ENCODE results near the gene ARHGAP22. TPM values are rescaled to one million over a fixed set of nuclear protein-coding genes. Genes with fewer than 3 reads are reported as not detected.

ARHGAP22 gene
- total and polyA plus RNA-seq, 2 of the 4 experiments (the other 2 are of a cell fraction), result 28.3 to 30.2 TPM

DNA sequence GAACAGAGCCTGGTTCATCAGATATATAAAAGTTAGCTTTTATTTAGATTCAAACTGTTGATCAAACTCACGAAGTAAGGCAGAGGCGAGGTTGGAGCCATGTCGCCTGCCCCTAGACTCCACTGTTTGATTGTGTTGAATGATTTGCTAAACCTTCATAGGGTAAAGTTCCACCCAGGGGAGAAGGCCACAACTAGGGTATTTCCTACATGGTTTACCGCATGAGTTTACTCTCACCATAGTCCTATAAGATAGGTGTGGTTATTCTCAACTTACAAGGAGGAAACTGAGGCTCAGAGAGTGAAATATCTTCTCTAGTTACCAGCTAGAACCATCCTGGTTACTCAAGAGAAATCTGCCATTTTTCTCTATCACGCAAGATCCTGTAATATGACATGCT, 31.8 kb downstream of the ARHGAP22 start:
- no peaks in the 10 kb centered on the region; the same call in 1 of the 2 replicates for H4K20me1 ChIP-seq (ENCODE audit: insufficient read depth, low read length)
- H2BK20ac ChIP-seq (ENCODE audit: low read depth, low read length), result no peak overlapping the region
- in situ Hi-C loops (cut with MboI; ENCODE audit: low sequenced_read_pairs) (loop anchor here (25.0 kb wide), 1 partner anchor 939 kb away; no protein-coding TSS in a partner anchor), dilution Hi-C loops (cut with HindIII; ENCODE audit: low sequenced_read_pairs, unreplicated experiment) (no loop called here), intact Hi-C loops (cut with micrococcal nuclease) (no loop called here)
- H2BK5ac ChIP-seq (ENCODE audit: low read depth, low read length, poor library complexity, severe bottlenecking), result peak overlapping the region; percentile 50
- no peak overlapping the region for H4K5ac ChIP-seq (ENCODE audit: low read depth, low read length)
- peaks cover 11% of the 10 kb centered on the region for H3K9me1 ChIP-seq (ENCODE audit: insufficient read depth, low read length)
- DNase-seq (no peak), ATAC-seq (ENCODE audit: low read depth) (no peak)
- no peak overlapping the region for H3K14ac ChIP-seq (replicated peaks; ENCODE audit: low read depth, low read length)
- ChIA-PET POLR2A (ENCODE audit: unreplicated experiment) (no interaction called here), CTCF (interaction anchor here (2.4 kb wide), 1 partner anchor 83 kb away, joined by 11 read pairs; no protein-coding TSS in a partner anchor)
- H3K79me1 ChIP-seq (ENCODE audit: low read depth in 1 of 2, low read length in 2 of 2), result peaks cover 37 to 89% of the 10 kb centered on the region in 2 experiments
- no peak overlapping the region for H2AK9ac ChIP-seq (replicated peaks; ENCODE audit: low read depth, low read length, poor library complexity)
- H3K9me3 ChIP-seq (ENCODE audit: control insufficient read depth, insufficient read depth, low read length), result no peaks in the 10 kb centered on the region
- no peak overlapping the region for H3K27ac ChIP-seq (ENCODE audit: insufficient read depth, low read length)
- no peak for TF ChIP-seq FOS (IDR thresholded peaks at IDR 0.05; ENCODE audit: low read depth, low read length)
- no peak overlapping the region for H3K4me2 ChIP-seq (ENCODE audit: low read depth, low read length)
- no peak overlapping the region for H3K23ac ChIP-seq (ENCODE audit: low read depth, low read length)
- WGBS, 2 experiments (ENCODE audit: extremely low coverage in 2 of 2, insufficient read length in 1 of 2), result 80% methylated on average over 2 of the region's 5 CpGs; no CpG with 5 or more reads in 1 of the 2 experiments
- no peak overlapping the region for H3K18ac ChIP-seq (ENCODE audit: low read depth, low read length)
- H3K9ac ChIP-seq (ENCODE audit: low read depth, low read length), result no peak overlapping the region
- no peak overlapping the region for H2AFZ ChIP-seq (replicated peaks; ENCODE audit: low read length, poor library complexity)
- no peak overlapping the region for H2BK120ac ChIP-seq (ENCODE audit: low read depth, low read length)
- H3K4me1 ChIP-seq (ENCODE audit: control insufficient read depth, insufficient read depth, low read length), result peaks cover 4% of the 10 kb centered on the region; the same call in 1 of the 2 replicates
- no peak overlapping the region for H3K56ac ChIP-seq (ENCODE audit: extremely low read depth, insufficient read depth, low read length)
- no peaks in the 10 kb centered on the region for H3K27me3 ChIP-seq (ENCODE audit: control insufficient read depth, insufficient read depth, low read length)
- no peak overlapping the region for H3K4me3 ChIP-seq (ENCODE audit: insufficient read depth, low read depth, low read length)
- no peak overlapping the region for H3K4ac ChIP-seq (ENCODE audit: low read depth, low read length)
- H2AK5ac ChIP-seq (ENCODE audit: low read depth, low read length), result no peak overlapping the region
- no peak overlapping the region for H4K91ac ChIP-seq (ENCODE audit: insufficient read depth, low read depth, low read length)
- peaks cover 3% of the 10 kb centered on the region for H3K36me3 ChIP-seq (ENCODE audit: control insufficient read depth, insufficient read depth, low read length)
- no peak overlapping the region for H2BK15ac ChIP-seq (ENCODE audit: low read depth, low read length)
- 0 out of 4 replicates have a peak overlapping the region, but pooled peaks of 1 of the 2 experiments have one; percentile 6 for H4K8ac ChIP-seq (ENCODE audit: low read depth in 2 of 2, low read length in 2 of 2)
- no TSS peak for BruUV-seq (replicated peaks)

Measured in IMR-90 (cell line).